Measurements from ENCODE around the gene TBX6.
A peak's percentile ranks its signal among the peaks of the same experiment; 100 is the strongest.

The TBX6 gene

GRCh38 chr16:30069611-30070462 is 21.9 kb downstream of the TBX6 start:
- H3K27ac ChIP-seq: peak overlapping the region in 6 of 21 experiments; percentile 15 to 55 (median 26)
- no peak overlapping the region for H3K4me3 ChIP-seq

GRCh38 chr16:30068750-30069610 is 22.7 kb downstream of the TBX6 start:
- peak overlapping the region in 6 of 21 experiments; percentile 15 to 55 (median 32) for H3K27ac ChIP-seq
- H3K4me3 ChIP-seq: no peak overlapping the region

- peak overlapping the region in 3 of 21 experiments; percentile 13 to 51 (median 32) for H3K27ac ChIP-seq
- no peak overlapping the region for H3K4me3 ChIP-seq
Observed at GRCh38 chr16:30068333-30068732, 23.4 kb downstream of the TBX6 start.

GRCh38 chr16:30067584-30067916 is 24.2 kb downstream of the TBX6 start:
- peak overlapping the region in 10 of 21 experiments; percentile 90 to 99 (median 98) for H3K27ac ChIP-seq
- peak overlapping the region in 6 of 7 experiments; percentile 86 to 99 (median 94) for H3K4me3 ChIP-seq

- H3K27ac ChIP-seq: peak overlapping the region; percentile 88 to 100 (median 97)
- H3K4me3 ChIP-seq: peak overlapping the region; percentile 86 to 99 (median 93)
Observed at GRCh38 chr16:30066761-30067583, 24.8 kb downstream of the TBX6 start.

- H3K27ac ChIP-seq: peak overlapping the region; percentile 88 to 100 (median 97)
- H3K4me3 ChIP-seq: peak overlapping the region; percentile 86 to 99 (median 93)
Observed at GRCh38 chr16:30065943-30066760, 25.6 kb downstream of the TBX6 start.

GRCh38 chr16:30065102-30065942 is 26.4 kb downstream of the TBX6 start, which contains the start of gene ALDOA:
ALDOA (plus strand) TSS chr16:30065760; CDS start chr16:30066898, 1,138 bp downstream.
- peak within 1 kb of the TSS; percentile 86 to 99 (median 93) for H3K4me3 ChIP-seq
- H3K27ac ChIP-seq: peak within 1 kb of the TSS; percentile 88 to 100 (median 97)

- peak overlapping the region; percentile 88 to 100 (median 97) for H3K27ac ChIP-seq
- peak overlapping the region; percentile 86 to 99 (median 93) for H3K4me3 ChIP-seq
Observed at GRCh38 chr16:30064729-30065101, 27.0 kb downstream of the TBX6 start.

- H3K4me3 ChIP-seq: peak overlapping the region; percentile 86 to 99 (median 93)
Observed at GRCh38 chr16:30063893-30064728, 27.6 kb downstream of the TBX6 start.

GRCh38 chr16:30063278-30063892 is 28.3 kb downstream of the TBX6 start:
- Histone ChIP-seq H3K27ac (peak overlapping the region in 20 of 21 experiments; percentile 88 to 100 (median 98)), H3K4me3 (peak overlapping the region; percentile 86 to 99 (median 93))

More at GRCh38 chr16:30063893-30064728, 27.6 kb downstream of the TBX6 start:
- peak overlapping the region; percentile 88 to 100 (median 97) for H3K27ac ChIP-seq

- Histone ChIP-seq H3K4me3 (no peak overlapping the region), H3K27ac (no peak overlapping the region)
Observed at GRCh38 chr16:30060836-30061554, 30.7 kb downstream of the TBX6 start.

GRCh38 chr16:30060346-30060745 is 31.4 kb downstream of the TBX6 start:
- H3K4me3 ChIP-seq: no peak overlapping the region
- H3K27ac ChIP-seq: no peak overlapping the region

GRCh38 chr16:30054959-30055553 is 36.7 kb downstream of the TBX6 start:
- no peak overlapping the region for H3K4me3 ChIP-seq
- H3K27ac ChIP-seq: peak overlapping the region in 1 of 21 experiments; percentile 9

- H3K4me3 ChIP-seq: no peak overlapping the region
- no peak overlapping the region for H3K27ac ChIP-seq
Observed at GRCh38 chr16:30054451-30054850, 37.3 kb downstream of the TBX6 start.

- Histone ChIP-seq H3K4me3 (peak overlapping the region; percentile 41 to 81 (median 66)), H3K27ac (peak overlapping the region in 15 of 21 experiments; percentile 2 to 80 (median 63))
Observed at GRCh38 chr16:30053376-30054015, 38.2 kb downstream of the TBX6 start.
